ENCODE results near the gene GAK. TPM values are rescaled to one million over a fixed set of nuclear protein-coding genes. Genes with fewer than 3 reads are reported as not detected.

The GAK gene
- total and polyA plus RNA-seq, 2 experiments from 2014 or later, result 87.1 to 88.4 TPM

DNA sequence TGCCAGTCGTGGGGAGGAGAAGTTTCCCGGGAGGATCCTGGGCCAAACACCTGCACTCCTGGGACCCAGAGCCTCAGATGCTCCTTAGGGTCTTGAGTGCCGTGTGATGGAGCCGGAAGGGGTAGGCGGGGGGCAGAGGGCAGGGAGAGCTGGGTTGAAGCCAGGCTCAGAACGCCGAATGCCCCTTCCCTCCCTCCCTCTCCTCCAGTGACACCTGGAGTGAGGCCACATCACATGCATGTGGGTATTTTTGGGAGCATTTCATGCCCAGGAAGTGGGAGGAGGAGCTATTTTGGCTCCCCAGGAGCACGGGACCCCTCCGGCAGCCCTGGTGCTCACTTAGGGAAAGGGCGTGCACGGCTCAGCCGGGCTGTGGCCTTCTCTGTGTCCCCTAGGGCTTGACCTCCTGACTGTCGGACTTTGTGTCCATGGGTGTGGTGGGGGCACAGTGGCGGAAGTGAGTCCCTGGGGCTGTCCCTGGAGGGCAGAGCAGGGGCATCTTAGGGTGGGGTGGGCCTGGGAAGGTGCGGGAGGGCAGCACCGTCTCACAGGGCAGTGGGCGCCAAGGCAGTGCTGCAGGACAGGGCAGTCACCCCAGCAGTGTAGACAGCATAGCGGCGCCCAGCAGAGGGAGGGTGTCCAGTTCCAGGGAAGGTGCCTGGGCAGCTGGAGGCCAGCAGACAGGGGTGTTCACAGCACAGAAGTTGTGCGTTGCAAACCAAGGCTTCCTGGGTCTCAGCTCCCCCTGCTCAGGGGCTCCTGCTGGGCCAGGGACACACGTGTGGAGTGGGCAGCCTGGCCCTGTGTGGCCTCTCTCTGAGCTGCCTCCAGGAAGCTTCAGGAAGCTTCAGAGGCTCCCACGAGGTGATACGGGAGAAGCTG, 101.3 kb downstream of the GAK start:
- Histone ChIP-seq H3K79me2 (no peaks in the 10 kb centered on the region), H3K4me2 (no peak overlapping the region), H3K27me3 (peaks cover 24% of the 10 kb centered on the region), H3K9me3 (ENCODE audit: low read depth) (no peaks in the 10 kb centered on the region), H4K20me1 (ENCODE audit: insufficient read depth, poor library complexity, severe bottlenecking) (no peaks in the 10 kb centered on the region), H3K4me1 (ENCODE audit: insufficient read depth) (no peaks in the 10 kb centered on the region), H3K27ac (no peak overlapping the region), H2AFZ (no peak overlapping the region), H3K36me3 (replicated peaks; ENCODE audit: insufficient read depth, low read depth) (no peaks in the 10 kb centered on the region), H3K4me3 (no peak overlapping the region), H3K9me2 (replicated peaks; ENCODE audit: insufficient read depth) (no peaks in the 10 kb centered on the region)
- no peak for TF ChIP-seq EZH2phosphoT487 (IDR thresholded peaks at IDR 0.05; ENCODE audit: low read depth, severe bottlenecking, unreplicated experiment)
- TF ChIP-seq EZH2 (IDR thresholded peaks at IDR 0.05; ENCODE audit: borderline replicate concordance), result no peak
- TF ChIP-seq, protein P1, sequence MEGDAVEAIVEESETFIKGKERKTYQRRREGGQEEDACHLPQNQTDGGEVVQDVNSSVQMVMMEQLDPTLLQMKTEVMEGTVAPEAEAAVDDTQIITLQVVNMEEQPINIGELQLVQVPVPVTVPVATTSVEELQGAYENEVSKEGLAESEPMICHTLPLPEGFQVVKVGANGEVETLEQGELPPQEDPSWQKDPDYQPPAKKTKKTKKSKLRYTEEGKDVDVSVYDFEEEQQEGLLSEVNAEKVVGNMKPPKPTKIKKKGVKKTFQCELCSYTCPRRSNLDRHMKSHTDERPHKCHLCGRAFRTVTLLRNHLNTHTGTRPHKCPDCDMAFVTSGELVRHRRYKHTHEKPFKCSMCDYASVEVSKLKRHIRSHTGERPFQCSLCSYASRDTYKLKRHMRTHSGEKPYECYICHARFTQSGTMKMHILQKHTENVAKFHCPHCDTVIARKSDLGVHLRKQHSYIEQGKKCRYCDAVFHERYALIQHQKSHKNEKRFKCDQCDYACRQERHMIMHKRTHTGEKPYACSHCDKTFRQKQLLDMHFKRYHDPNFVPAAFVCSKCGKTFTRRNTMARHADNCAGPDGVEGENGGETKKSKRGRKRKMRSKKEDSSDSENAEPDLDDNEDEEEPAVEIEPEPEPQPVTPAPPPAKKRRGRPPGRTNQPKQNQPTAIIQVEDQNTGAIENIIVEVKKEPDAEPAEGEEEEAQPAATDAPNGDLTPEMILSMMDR (IDR thresholded peaks at IDR 0.05; ENCODE audit: poor library complexity), result no peak
- WGBS (ENCODE audit: low lambda C conversion rate, missing lambda C conversion rate), result 80% methylated on average over 18 of the region's 23 CpGs
- no peak for DNase-seq (ENCODE audit: low spot score)

DNA sequence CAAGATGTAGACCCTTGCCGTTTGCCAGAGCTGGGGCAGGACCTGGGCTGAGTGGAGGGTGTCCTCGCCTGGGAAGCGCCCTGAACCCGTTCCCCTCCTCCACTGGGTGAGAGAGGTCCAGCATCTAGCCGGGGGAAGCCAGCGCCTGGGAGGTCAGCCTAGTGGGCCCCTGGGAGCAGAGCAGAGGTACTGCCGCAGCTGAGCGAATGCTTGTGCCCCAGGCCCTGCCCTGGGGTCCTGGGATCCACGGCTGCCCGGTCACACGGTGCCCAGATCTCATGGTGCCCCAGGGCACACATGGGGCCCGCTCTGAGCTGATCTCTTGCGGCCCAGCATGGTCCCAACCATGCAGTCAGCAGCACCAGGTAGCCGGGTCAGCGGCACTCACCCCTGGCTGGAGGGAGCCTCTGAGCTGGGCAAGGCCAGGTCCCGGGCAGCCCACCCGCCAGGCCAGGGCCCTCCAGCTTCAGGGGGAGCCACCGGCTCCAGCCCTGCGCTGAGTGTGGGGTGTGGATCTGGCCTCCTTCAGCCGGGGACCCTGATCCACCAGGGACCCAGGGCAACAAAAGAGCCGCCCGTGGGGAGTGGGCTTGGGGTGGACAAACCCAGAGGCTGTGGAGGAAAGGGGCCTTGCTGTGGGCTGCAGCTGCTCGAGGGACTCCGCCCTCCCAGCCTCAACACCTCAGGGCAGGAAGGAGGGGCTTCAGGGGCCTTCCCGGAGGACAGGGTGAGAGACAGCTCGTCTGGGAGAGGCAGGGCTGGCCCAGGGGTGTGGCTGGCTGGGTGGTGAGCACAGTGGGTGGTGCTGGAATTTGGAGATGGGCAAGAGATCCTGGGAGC, 102.1 kb downstream of the GAK start:
- no peak overlapping the region for H3K4me3 ChIP-seq
- H3K36me3 ChIP-seq (replicated peaks; ENCODE audit: insufficient read depth, low read depth), result no peaks in the 10 kb centered on the region
- no peaks in the 10 kb centered on the region for H3K9me3 ChIP-seq (ENCODE audit: low read depth)
- H3K79me2 ChIP-seq, result no peaks in the 10 kb centered on the region
- H3K27me3 ChIP-seq, result peaks cover 28% of the 10 kb centered on the region
- no peaks in the 10 kb centered on the region for H3K9me2 ChIP-seq (replicated peaks; ENCODE audit: insufficient read depth)
- no peak overlapping the region for H2AFZ ChIP-seq
- H3K27ac ChIP-seq, result no peak overlapping the region
- no peak for DNase-seq (ENCODE audit: low spot score)
- H3K4me2 ChIP-seq, result no peak overlapping the region
- TF ChIP-seq EZH2 (IDR thresholded peaks at IDR 0.05; ENCODE audit: borderline replicate concordance) (no peak), EZH2phosphoT487 (IDR thresholded peaks at IDR 0.05; ENCODE audit: low read depth, severe bottlenecking, unreplicated experiment) (no peak)
- TF ChIP-seq, protein P1 (IDR thresholded peaks at IDR 0.05; ENCODE audit: poor library complexity), result no peak
- 76% methylated on average over 26 of the region's 26 CpGs for WGBS (ENCODE audit: low lambda C conversion rate, missing lambda C conversion rate)
- no peaks in the 10 kb centered on the region for H4K20me1 ChIP-seq (ENCODE audit: insufficient read depth, poor library complexity, severe bottlenecking)
- H3K4me1 ChIP-seq (ENCODE audit: insufficient read depth), result no peaks in the 10 kb centered on the region

DNA sequence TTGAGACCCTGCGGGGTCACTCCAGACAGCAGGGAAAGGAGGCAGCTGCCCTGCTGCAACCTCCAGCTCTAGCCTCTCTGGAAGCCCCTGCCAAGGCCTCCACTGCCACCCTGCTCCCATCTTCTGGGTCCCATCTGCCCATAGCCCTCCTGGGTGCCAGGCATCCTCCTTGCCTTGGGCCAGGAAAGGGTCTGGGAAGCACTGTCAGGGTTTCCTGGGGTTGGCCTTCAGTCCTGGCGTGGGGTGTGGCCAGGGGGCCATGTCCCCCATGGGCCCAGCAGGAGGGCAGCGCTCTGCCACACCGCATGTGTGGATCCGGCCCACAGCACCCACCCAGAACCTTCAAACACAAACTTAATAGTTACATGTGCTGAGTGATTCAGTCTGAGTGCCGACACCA, 102.8 kb downstream of the GAK start:
- Histone ChIP-seq H2AFZ (no peak overlapping the region), H3K9me2 (replicated peaks; ENCODE audit: insufficient read depth) (no peaks in the 10 kb centered on the region), H3K9me3 (ENCODE audit: low read depth) (no peaks in the 10 kb centered on the region), H3K79me2 (no peaks in the 10 kb centered on the region), H3K4me1 (ENCODE audit: insufficient read depth) (no peaks in the 10 kb centered on the region), H3K27ac (no peak overlapping the region), H3K4me3 (no peak overlapping the region), H3K4me2 (no peak overlapping the region), H3K36me3 (replicated peaks; ENCODE audit: insufficient read depth, low read depth) (no peaks in the 10 kb centered on the region), H3K27me3 (peaks cover 35% of the 10 kb centered on the region), H4K20me1 (ENCODE audit: insufficient read depth, poor library complexity, severe bottlenecking) (no peaks in the 10 kb centered on the region)
- TF ChIP-seq, protein P1 (IDR thresholded peaks at IDR 0.05; ENCODE audit: poor library complexity), result no peak
- no peak for TF ChIP-seq EZH2 (IDR thresholded peaks at IDR 0.05; ENCODE audit: borderline replicate concordance)
- TF ChIP-seq EZH2phosphoT487 (IDR thresholded peaks at IDR 0.05; ENCODE audit: low read depth, severe bottlenecking, unreplicated experiment), result no peak
- WGBS (ENCODE audit: low lambda C conversion rate, missing lambda C conversion rate), result 85% methylated on average over 6 of the region's 6 CpGs
- DNase-seq (ENCODE audit: low spot score), result no peak

Measured in hepatocyte (in vitro differentiated cells).